Superior temporal gyrus (tissue), 1 donor: ENCODE measurements around the gene C10orf53.

Experiments
- DNase-seq: peaks from one replicate; pipeline ENCODE4 v3.0.0-alpha.2; 2016; ENCODE audit errors: extremely low spot score

Gene C10orf53

DNA sequence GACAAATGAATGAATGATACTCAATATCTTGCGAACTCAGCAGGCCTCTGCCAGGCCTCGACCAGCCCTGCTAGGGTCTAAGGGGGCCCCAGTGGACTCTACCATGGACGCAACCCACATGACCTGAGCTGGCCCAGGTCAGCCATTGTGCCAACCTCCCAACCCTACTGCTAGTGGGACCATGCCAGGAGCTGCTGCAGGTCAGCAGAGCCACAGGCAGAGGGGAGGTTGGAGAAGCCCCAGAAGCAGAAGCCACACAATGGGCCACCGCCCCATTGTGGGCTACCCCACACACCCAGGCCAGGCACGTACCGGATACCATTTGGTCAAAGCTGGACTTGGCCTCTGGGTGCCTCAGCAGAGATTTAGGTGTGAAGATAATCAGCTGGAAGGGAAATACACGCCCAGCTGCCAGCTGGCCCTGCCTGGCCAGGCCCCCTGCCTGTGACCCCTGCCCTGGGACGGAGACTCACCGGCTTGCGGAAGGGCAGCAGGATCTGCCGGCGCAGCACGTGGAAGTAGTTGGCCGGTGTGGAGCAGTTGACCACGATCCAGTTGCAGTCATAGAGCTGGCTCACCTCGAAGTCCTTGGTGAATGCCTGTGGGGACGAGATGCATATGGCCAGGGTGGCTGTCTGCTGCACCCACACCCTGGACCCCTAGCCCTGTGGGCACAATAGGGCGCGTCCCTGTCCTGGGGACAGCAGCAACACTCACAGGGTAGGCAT, 58.2 kb downstream of the C10orf53 start:
- no peak for DNase-seq

DNA sequence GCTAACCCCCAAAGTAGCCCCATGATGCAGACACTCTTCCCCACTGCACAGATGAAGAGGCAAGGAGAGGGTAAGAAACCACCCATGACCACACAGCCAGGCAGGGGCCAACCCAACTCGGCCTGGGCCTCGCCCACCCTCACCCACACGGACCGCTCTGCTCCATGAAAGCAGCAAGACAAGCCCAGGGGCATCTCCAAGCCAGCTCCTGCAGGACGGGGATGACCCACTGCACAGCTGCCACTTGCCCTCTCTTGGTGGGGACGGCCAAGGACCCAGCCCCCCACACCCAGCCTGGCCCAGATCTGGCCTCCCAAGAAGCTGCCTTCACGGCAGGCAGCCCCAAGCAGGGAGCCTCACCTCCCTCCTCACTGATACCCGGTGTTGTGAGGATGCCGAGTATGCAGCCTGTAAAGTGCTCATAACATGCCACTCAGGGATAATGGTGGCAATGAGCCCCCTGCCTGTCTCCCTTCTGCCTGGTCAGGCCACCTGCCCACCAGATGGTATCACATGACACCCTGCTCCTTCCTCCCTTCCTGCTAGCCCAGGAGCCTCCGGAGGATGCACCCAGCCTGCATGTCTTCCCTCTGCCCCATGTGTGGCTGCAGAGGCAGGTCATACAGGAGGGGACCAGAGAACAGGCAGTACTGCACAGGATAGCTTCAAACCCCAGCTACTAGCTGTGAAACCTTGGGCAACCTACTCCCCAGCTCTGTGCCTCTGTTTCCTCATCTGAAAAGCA, 59.3 kb downstream of the C10orf53 start:
- no peak for DNase-seq

GRCh38 chr10:49739426-49739825, 60.0 kb downstream of the C10orf53 start:
- no peak for DNase-seq

DNA sequence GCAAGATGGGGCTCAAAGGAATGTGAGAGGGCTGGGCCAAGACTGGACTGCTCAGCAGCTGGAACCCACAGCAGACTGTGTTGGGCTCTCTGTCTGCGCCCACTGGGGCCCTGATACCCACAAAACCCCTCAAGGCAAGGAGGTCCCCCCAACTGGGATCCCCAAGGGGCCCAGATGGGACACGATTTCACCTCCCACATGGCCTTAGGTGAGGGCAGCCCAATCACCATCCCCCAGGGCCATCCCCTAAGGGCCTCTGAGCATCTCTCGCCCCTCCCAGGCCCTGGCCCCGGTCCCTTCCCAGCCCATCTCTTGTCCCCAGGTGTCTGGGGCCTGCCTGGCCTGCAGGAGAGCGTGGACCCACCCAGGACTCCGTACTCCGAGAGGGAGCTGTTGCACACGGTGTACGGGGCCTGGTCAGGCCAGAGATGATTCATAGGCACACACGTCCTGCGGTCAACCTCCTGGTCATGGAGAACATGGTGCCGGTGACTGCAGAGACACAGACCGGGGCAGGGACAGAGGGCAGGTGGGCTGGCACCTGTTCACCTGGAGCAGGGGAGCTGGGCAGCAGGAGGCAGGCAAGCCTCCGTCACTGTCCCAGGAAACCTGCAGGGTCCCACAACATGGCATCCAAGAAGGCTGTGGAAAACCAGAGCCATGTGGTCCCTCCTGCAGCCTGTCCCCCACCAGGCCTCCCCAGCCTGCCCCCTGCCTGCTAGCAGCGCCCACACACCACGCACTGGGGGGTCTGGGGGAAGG, 61.1 kb downstream of the C10orf53 start:
- no peak for DNase-seq

DNA sequence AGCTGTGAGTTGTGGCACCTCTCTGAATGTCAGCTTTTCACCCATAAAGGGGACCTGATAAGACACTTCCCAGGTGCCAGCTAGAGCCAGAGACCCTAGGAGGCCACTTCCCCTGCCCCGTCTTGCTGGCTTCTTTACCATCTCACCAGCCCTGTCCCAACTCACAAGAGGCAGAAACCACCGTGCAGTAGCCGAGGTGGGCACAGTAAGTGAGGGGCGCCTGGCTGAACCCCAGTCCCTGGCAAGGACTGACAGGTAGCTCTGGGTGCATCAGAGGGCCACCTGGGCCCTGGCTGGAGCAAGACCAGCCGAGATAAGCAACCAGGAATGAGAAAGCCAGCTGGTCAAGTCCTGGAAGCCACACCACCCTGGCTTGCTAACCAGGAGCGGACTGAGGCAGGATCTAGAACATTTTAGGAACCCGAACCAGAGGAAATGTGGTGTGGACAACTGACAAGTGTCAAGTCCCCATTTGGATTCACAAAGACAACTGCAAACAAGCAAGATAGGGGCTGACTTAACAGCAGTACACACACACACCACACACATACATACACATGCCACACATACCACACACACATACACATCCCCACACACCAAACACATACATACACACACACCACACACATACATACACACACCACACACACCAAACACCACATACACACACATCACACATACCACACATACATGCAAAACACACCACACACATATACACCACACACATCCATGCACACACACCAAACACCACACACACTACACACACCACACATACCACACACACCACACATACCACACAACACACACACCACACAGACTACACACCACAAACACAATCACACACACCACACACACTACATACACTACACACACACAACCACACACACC, 61.9 kb downstream of the C10orf53 start:
- DNase-seq = no peak

- DNase-seq = no peak
Observed at GRCh38 chr10:49742683-49743463, 63.4 kb downstream of the C10orf53 start.

DNA sequence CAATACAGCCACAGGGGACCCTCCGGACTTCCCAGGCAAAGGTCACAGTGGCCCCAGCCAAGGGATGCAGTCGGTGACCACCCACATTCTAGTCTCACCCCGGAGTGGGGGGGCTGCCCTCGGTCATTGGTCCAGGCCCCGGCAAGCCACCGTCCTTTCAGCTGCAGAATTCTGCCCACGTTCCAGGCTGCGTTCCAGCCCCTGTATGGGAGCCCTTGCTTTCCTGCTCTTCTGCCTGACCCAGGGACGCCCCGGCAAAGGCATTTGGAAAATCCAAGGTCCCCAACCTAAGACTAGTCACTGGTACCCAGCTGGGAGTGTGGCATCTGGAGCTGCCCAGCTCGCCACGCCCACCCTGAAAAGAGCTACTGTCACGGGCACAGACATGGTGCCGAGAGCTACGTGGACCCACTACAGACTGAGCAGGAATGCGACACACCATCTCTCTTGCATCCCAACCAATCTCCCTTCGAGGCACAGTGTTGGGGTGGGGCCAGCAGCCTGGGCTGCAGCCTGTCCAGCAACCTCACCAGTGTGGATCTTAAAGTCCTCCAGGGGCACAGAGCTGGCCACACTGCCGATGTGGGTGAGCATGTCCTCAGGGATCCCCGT, 64.1 kb downstream of the C10orf53 start:
- DNase-seq = no peak

DNA sequence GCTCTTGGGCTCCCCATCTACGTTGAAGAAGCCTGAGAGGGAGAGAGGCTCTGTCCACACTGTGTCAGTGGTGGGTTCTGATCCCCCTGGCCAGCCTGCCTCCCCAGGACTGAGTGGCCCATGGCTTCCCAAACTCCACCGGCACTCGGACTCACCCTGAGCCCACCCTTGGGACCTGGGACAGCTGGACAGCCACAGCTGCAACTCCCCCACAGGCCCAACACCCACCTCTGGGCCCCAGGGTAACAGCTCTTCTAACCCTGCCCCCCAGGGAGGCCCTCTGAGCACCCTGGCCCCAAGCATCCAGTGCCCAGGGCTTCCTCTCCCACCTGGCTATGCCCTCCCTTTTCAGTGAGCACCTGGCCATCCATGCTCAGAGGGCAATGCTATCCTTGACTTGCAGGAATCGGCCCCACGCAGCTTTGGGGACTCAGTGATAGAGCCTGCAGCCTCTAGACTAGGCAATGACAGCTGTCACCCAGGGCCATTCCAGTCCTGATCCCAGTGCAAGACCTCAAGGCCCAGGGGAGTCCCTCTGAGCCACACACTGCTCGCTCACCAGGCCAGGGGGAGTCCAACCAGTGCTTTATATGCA, 64.7 kb downstream of the C10orf53 start:
- DNase-seq = no peak

DNA sequence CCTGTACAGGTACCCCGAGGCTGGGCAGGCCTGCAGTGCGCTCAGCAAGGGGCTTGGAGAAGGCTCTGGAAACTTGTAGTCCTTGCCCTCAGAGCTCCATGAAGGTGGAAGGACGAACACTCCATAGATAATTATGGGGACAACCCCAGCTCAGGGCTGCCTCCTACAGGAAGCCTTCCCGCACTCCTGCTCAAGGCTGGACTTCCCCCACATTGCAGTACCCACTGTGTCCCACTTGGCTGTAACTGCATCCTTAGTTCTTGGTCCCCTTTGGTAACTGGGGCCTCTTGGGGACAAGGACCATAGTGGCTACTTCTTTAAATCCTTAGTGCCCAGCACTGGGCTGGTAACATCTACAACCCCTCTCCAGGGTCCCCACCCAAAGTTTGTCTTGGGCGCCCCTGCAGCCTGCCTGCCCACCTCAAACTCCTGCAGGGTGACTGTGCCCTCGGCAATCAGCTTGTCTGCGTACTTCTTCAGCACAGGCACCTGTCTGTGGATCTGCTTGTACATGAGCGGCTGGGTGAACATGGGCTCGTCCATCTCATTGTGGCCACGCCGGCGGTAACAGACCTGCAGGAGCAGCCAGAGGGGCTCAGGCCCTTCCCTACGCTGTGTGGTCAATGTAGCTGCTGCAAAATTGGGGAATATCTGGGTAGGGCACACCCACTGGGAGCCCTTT, 65.6 kb downstream of the C10orf53 start:
- DNase-seq = no peak

DNA sequence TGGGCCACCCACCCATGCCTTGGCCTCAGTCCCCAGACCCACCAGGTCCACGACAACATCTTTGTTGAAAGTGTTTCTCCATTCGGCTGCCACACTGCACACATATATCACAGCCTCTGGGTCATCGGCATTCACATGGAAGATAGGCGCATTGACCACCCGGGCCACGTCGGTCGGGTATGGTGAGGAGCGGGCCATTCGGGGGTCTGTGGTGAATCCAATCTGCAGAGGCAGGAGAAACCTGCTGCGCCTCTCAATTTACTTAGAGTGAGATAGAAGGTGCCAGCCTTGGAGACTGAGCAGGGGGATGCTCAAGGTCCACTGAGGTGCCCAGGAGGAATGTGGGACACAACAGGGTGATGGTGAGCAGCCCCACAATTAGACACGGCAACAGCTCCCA, 66.3 kb downstream of the C10orf53 start:
- no peak for DNase-seq

DNA sequence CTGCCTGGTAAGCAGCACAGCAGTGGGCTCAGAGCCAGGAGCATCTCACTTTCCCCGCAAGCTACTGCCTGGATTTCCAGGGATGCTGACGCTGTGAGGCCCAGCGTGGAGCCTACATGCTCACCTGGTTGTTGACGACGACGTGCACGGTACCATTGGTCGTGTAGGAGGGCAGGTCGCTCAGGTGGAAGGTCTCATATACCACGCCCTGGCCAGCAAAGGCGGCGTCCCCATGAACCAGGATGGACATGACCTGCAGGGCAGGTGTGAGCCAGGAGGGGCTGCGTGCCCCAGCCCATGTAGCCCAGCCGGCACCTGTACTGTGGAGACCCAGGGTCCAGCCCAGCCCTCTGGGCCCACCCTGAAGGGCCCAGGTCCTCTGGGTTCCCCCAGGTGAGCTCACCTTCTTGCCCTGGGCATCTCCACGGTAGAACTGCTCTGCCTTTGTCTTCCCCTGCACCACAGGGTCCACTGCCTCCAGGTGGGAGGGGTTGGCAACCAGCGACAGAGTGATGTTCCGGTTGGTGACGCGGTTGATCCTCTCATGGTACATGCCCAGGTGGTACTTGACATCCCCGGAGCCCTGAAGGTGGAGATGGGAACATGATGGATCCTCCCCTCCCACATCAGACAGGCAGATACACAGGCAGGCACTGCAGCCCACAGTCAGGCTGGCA, 67.3 kb downstream of the C10orf53 start:
- no peak for DNase-seq
